Smooth muscle cell (in vitro differentiated cells): ENCODE measurements around the gene HMOX1. TPM values are rescaled to one million over a fixed set of nuclear protein-coding genes. Genes with fewer than 3 reads are reported as not detected.

Experiments used
- DNase-seq: peaks from one replicate; lab custom pipeline; 2025; ENCODE audit not compliant: unreplicated experiment; lab: John Stamatoyannopoulos, UW
- H2AFZ ChIP-seq: fragments of 200-600 bp; sonication (generic); 2 replicates; pipeline ENCODE4 v1.6.0; 2016; ENCODE audit warnings: antibody characterized with exemption, low read depth, mild to moderate bottlenecking
- H3F3A ChIP-seq: fragments of 200-600 bp; sonication (generic); 2 replicates; pipeline ENCODE4 v1.6.0; 2017; ENCODE audit warnings: antibody characterized with exemption, low read depth
- H3K27ac ChIP-seq: fragments of 200-600 bp; sonication (generic); 2 replicates; pipeline ENCODE4 v1.5.1; 2016; ENCODE audit warnings: low read depth, mild to moderate bottlenecking
- H3K27me3 ChIP-seq: fragments of 200-600 bp; sonication (generic); 2 replicates; pipeline ENCODE4 v1.6.1; 2016; ENCODE audit warnings: low read depth, mild to moderate bottlenecking
- H3K36me3 ChIP-seq: fragments of 200-600 bp; sonication (generic); 2 replicates; pipeline ENCODE4 v1.5.1; 2016; ENCODE audit warnings: low read depth
- H3K4me1 ChIP-seq: fragments of 200-600 bp; sonication (generic); 2 replicates; pipeline ENCODE4 v1.5.1; 2016; ENCODE audit warnings: low read depth
- H3K4me2 ChIP-seq: fragments of 200-600 bp; sonication (generic); 2 replicates; pipeline ENCODE4 v1.6.0; 2016; ENCODE audit warnings: mild to moderate bottlenecking
- H3K4me3 ChIP-seq: fragments of 200-600 bp; sonication (generic); 2 replicates; pipeline ENCODE4 v1.5.1; 2016; ENCODE audit warnings: mild to moderate bottlenecking
- H3K79me2 ChIP-seq: fragments of 200-600 bp; sonication (generic); 2 replicates; pipeline ENCODE4 v1.6.0; 2016; ENCODE audit warnings: low read depth, mild to moderate bottlenecking
- H3K9ac ChIP-seq: fragments of 200-600 bp; sonication (generic); 2 replicates; pipeline ENCODE4 v1.6.0; 2016; ENCODE audit warnings: low read depth
- H3K9me3 ChIP-seq: fragments of 200-600 bp; sonication (generic); replicated peaks from 2 replicates; pipeline ENCODE4 v1.5.1; 2016; ENCODE audit warnings: low read depth
- H4K20me1 ChIP-seq: fragments of 200-600 bp; sonication (generic); 2 replicates; pipeline ENCODE4 v1.6.0; 2016; ENCODE audit warnings: low read depth
- WGBS: methylation state at CpG from one replicate; pipeline ENCODE4 v1.1.7; 2016; ENCODE audit warnings: low lambda C conversion rate; 5-methylcytosine and 5-hydroxymethylcytosine counted together
- polyA plus RNA-seq: library from polyadenylated mRNA; unstranded; fragments of >200 nt; fragmentation: Nextera tagmentation; extraction: Ambion mirVana; gene quantifications from 2 replicates; pipeline ENCODE4 v1.2.1, GENCODE V29; 2016
- total RNA-seq: library from RNA; depleted of rRNA; stranded (reverse); fragments of >200 nt; gene quantifications from 2 replicates; pipeline ENCODE4 v1.2.3, GENCODE V29; 2014
- TF ChIP-seq, protein P1 (sequence below): fragments of 200-600 bp; sonication (generic); IDR thresholded peaks from 2 replicates; pipeline ENCODE4 v1.5.1; 2017; ENCODE audit warnings: borderline replicate concordance, mild to moderate bottlenecking, antibody characterized with exemption; ENCODE audit not compliant: insufficient read depth, poor library complexity, severe bottlenecking

HMOX1 gene
- total and polyA plus RNA-seq, 2 experiments from 2014 or later, result 7.7 to 13.7 TPM

DNA sequence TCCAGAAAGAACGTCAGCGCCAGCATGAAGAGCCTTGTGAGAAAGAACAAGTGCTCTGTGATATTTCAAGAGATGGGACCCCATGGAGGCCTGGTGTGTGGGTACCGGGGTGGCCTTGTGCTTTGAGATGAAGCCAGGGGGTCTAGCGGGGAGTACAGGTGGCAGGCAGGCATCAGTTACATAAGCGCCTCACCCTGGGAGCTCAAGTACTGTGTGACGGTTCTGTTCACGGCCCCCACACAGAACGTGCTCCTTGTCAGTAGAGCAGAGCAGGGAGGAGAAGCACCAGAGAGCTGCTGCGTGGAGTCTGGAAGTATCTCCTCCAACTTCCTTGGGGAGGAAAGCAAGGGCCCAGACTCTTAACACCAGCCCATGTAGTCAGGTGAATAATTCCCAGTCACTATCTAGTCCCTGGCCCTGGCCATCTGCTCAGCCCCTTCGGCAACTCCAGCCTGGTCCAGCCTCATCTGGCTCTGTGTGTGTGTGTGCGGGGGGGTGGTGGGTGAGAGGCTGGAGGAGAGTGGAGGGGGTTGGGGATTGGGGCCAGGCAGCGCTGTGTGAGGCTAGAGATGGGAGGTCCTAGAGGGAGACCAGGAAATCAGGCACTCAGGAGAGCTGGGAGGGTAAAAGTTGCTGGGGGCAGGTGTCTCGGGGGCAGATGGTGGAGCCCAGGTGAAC, 51.5 kb downstream of the HMOX1 start:
- TF ChIP-seq, protein P1, sequence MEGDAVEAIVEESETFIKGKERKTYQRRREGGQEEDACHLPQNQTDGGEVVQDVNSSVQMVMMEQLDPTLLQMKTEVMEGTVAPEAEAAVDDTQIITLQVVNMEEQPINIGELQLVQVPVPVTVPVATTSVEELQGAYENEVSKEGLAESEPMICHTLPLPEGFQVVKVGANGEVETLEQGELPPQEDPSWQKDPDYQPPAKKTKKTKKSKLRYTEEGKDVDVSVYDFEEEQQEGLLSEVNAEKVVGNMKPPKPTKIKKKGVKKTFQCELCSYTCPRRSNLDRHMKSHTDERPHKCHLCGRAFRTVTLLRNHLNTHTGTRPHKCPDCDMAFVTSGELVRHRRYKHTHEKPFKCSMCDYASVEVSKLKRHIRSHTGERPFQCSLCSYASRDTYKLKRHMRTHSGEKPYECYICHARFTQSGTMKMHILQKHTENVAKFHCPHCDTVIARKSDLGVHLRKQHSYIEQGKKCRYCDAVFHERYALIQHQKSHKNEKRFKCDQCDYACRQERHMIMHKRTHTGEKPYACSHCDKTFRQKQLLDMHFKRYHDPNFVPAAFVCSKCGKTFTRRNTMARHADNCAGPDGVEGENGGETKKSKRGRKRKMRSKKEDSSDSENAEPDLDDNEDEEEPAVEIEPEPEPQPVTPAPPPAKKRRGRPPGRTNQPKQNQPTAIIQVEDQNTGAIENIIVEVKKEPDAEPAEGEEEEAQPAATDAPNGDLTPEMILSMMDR, result no peak
- Histone ChIP-seq H3K27me3 (no peaks in the 10 kb centered on the region), H3K9me3 (no peaks in the 10 kb centered on the region), H3K27ac (no peak overlapping the region), H2AFZ (no peak overlapping the region), H3K4me1 (peaks cover 1% of the 10 kb centered on the region), H3F3A (no peaks in the 10 kb centered on the region), H3K36me3 (no peaks in the 10 kb centered on the region), H3K4me3 (no peak overlapping the region), H3K4me2 (no peak overlapping the region), H3K79me2 (no peaks in the 10 kb centered on the region), H4K20me1 (no peaks in the 10 kb centered on the region), H3K9ac (no peak overlapping the region)
- over 99% methylated on average over 13 of the region's 13 CpGs for WGBS
- DNase-seq, result no peak

DNA sequence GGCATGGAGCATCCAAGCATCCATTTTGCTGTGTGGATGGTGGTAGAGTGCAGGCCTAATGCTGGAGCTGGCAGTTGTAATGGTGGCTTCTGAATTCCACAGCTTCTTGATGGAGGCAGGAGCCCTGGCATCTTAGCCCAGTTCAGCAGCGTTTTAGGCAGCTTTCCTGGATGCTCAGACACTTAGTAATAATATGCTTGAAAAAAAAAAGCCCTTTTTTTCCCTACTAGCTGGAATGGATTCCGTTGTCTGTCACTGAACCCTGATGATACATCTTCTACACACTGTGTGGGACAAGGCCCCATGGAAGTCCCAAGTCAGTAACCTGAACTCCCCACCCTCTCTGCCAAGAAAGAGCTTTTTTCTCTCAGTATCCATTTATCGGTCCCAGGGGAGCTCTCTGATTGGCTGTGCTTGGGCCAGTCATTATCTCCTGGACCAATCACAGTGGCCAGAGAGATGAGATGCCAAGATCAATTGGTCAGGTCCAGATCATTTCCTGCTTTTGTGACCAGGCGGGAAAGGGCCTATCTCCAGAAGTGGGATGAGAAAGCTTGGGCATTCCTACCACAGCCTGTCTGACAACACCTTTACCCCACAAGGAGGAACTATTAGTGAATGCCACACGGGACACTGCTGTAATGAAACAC, 53.3 kb downstream of the HMOX1 start:
- H3K9ac ChIP-seq, result no peak overlapping the region
- DNase-seq, result no peak
- H3K27ac ChIP-seq, result no peak overlapping the region
- no peak overlapping the region for H3K4me3 ChIP-seq
- no peaks in the 10 kb centered on the region for H3K36me3 ChIP-seq
- no peaks in the 10 kb centered on the region for H3K9me3 ChIP-seq
- TF ChIP-seq, protein P1, result no peak
- no peaks in the 10 kb centered on the region for H3K27me3 ChIP-seq
- H3F3A ChIP-seq, result no peaks in the 10 kb centered on the region
- no peaks in the 10 kb centered on the region for H4K20me1 ChIP-seq
- no peaks in the 10 kb centered on the region for H3K79me2 ChIP-seq
- WGBS, result 91% methylated on average over 5 of the region's 5 CpGs
- no peaks in the 10 kb centered on the region for H3K4me1 ChIP-seq
- no peak overlapping the region for H3K4me2 ChIP-seq
- H2AFZ ChIP-seq, result no peak overlapping the region

DNA sequence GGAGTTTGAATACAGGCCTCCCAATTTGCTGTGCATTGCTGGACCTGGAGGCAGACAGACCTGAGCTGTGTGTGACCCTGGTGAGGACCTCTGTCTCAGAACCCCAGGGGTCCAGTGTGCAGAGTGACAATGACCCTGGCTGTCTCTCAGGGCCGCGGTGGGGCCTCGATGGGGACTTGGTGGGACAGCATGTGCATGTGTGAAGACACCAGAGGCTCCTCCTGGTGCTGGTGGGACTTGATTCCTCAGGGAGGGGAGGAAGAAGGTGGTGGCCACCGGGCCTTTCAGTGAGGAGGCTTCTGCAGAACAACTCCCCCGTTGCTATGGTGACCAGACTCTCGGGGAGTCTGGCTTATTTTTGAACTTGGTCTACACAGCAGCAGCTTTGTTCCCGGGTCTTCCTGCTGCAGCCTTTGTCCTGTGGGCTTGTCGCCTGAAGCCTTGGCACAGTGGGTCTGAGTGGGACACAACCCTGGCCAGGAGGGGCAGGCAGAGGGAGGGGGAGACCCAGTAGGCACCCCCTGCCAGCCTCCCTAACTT, 54.4 kb downstream of the HMOX1 start:
- Histone ChIP-seq H3K27me3 (no peaks in the 10 kb centered on the region), H3K9ac (no peak overlapping the region), H3K36me3 (no peaks in the 10 kb centered on the region), H3K9me3 (no peaks in the 10 kb centered on the region), H3K4me1 (no peaks in the 10 kb centered on the region), H3K27ac (no peak overlapping the region), H3K79me2 (no peaks in the 10 kb centered on the region), H3K4me3 (no peak overlapping the region), H2AFZ (no peak overlapping the region), H4K20me1 (no peaks in the 10 kb centered on the region), H3K4me2 (no peak overlapping the region), H3F3A (no peaks in the 10 kb centered on the region)
- TF ChIP-seq, protein P1, result no peak
- WGBS, result 87% methylated on average over 8 of the region's 8 CpGs
- no peak for DNase-seq
